Endodermal cell (in vitro differentiated cells): ENCODE measurements around the gene UCP2. TPM values are rescaled to one million over a fixed set of nuclear protein-coding genes. Genes with fewer than 3 reads are reported as not detected.

Source experiments
- DNase-seq: peaks from one replicate; pipeline ENCODE4 v3.0.0-alpha.2; 2017
- H3K27ac ChIP-seq: 2 replicates; pipeline ENCODE4 v1.5.1; 2013; ENCODE audit warnings: mild to moderate bottlenecking, low read depth, low read length, moderate library complexity
- H3K27me3 ChIP-seq: 2 replicates; pipeline ENCODE4 v1.6.1; 2013; ENCODE audit warnings: mild to moderate bottlenecking, low read length, moderate library complexity; ENCODE audit not compliant: insufficient read depth, control insufficient read depth, poor library complexity, severe bottlenecking
- H3K36me3 ChIP-seq: 2 replicates; pipeline ENCODE4 v1.7.0; 2013; ENCODE audit warnings: mild to moderate bottlenecking, low read length, moderate library complexity; ENCODE audit not compliant: control insufficient read depth, insufficient read depth
- H3K4me1 ChIP-seq: one replicate; pipeline ENCODE4 v1.7.0; 2013; ENCODE audit warnings: low read length; ENCODE audit not compliant: control insufficient read depth, insufficient read depth
- H3K4me3 ChIP-seq: 2 replicates; pipeline ENCODE4 v1.5.1; 2013; ENCODE audit warnings: mild to moderate bottlenecking, low read length, moderate library complexity
- H3K9ac ChIP-seq: 2 replicates; pipeline ENCODE4 v1.6.1; 2013; ENCODE audit warnings: mild to moderate bottlenecking, low read length, moderate library complexity; ENCODE audit not compliant: poor library complexity, severe bottlenecking; ENCODE audit errors: extremely low read depth
- H3K9me3 ChIP-seq: 2 replicates; pipeline ENCODE4 v1.6.1; 2013; ENCODE audit warnings: mild to moderate bottlenecking, low read length, moderate library complexity; ENCODE audit not compliant: control insufficient read depth
- H3K27ac Mint-ChIP-seq: 2 replicates; pipeline ENCODE4 v1.8.0; 2020; ENCODE audit warnings: mixed read lengths
- H3K27me3 Mint-ChIP-seq: 2 replicates; pipeline ENCODE4 v1.8.0; 2021; ENCODE audit warnings: mild to moderate bottlenecking, mixed read lengths; ENCODE audit not compliant: insufficient read depth
- H3K36me3 Mint-ChIP-seq: 2 replicates; pipeline ENCODE4 v1.8.0; 2020; ENCODE audit warnings: low read depth, mixed read lengths
- H3K4me1 Mint-ChIP-seq: 2 replicates; pipeline ENCODE4 v1.8.0; 2020; ENCODE audit warnings: mixed read lengths
- H3K4me3 Mint-ChIP-seq: 2 replicates; pipeline ENCODE4 v1.8.0; 2020; ENCODE audit warnings: mild to moderate bottlenecking, moderate library complexity, mixed read lengths
- H3K9me3 Mint-ChIP-seq: 2 replicates; pipeline ENCODE4 v1.8.0; 2020; ENCODE audit warnings: mild to moderate bottlenecking, mixed read lengths
- WGBS, 2 experiments: methylation state at CpG; one replicate each; pipeline versions ENCODE4 v1.1.5 to v1.1.7; 2013; ENCODE audit warnings: missing lambda C conversion rate in 2 of 2, mixed read lengths in 1 of 2; ENCODE audit not compliant: insufficient coverage in 1 of 2, insufficient read length in 1 of 2; 5-methylcytosine and 5-hydroxymethylcytosine counted together
- total RNA-seq, 2 donors: library from RNA; stranded (reverse); fragmentation: NEBNext Ultra II Directional in 1 of 2; extraction: Animal tissue kit (Norgen Biotek cat#: 25700) in 1 of 2; gene quantifications; 2 replicates in 1 of 2; 3 replicates in 1 of 2; pipeline ENCODE4 v1.2.1, GENCODE V29; 2021
- TF ChIP-seq, protein P1 (sequence below): fragments of 200-600 bp; sonication (generic); conservative IDR thresholded peaks from 2 replicates; pipeline ENCODE4 v1.5.0; 2021; ENCODE audit warnings: antibody characterized with exemption, mild to moderate bottlenecking

Gene UCP2
- total RNA-seq, 2 donors from 2014 or later: 140 to 202 TPM

DNA sequence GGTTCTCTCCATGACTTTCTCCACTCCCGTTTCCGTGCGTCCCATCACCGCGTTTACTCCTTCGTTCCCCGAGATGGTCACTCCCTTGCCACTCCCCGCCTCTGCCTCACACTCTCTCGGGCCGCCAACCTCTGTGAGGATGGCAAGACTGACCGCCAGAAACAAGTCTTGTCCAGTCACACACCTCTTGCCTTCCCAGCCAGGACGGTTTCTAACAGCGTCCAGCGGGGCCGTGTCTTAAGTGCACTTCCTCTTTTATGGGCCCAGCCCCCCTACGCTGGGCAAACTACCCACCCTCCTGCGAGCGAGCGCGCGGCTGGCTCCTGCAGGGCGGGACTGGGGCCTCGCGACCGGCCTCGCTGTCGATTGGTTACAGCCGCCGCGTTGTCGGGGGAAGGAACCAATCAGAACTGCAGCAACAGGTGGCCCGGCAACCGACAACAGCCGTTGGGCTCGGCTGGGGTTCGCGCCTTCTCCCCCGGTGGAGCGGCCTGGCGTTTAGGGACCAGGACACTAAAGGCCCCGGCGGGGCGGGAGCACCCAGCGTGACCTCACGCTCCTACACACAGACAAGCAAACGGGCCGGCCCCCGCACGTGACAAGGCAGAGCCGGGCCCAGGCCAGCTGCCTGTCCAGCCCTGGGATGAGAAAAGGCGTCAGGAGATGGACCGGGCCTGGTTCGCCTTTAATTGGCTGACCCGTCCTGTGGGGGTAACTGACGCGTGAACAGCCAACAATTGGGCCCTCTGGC is 522 bp upstream of the UCP2 start:
- Mint-ChIP-seq H3K36me3 (peaks cover 33% of the 10 kb centered on the region), H3K27me3 (peaks cover 5% of the 10 kb centered on the region), H3K4me1 (peaks cover 34% of the 10 kb centered on the region), H3K27ac (peak overlapping the region; percentile 95), H3K4me3 (peak overlapping the region; percentile 96), H3K9me3 (no peaks in the 10 kb centered on the region)
- peaks cover 10% of the 10 kb centered on the region for H3K4me1 ChIP-seq
- H3K27ac ChIP-seq: peak overlapping the region; percentile 77
- TF ChIP-seq, protein P1, sequence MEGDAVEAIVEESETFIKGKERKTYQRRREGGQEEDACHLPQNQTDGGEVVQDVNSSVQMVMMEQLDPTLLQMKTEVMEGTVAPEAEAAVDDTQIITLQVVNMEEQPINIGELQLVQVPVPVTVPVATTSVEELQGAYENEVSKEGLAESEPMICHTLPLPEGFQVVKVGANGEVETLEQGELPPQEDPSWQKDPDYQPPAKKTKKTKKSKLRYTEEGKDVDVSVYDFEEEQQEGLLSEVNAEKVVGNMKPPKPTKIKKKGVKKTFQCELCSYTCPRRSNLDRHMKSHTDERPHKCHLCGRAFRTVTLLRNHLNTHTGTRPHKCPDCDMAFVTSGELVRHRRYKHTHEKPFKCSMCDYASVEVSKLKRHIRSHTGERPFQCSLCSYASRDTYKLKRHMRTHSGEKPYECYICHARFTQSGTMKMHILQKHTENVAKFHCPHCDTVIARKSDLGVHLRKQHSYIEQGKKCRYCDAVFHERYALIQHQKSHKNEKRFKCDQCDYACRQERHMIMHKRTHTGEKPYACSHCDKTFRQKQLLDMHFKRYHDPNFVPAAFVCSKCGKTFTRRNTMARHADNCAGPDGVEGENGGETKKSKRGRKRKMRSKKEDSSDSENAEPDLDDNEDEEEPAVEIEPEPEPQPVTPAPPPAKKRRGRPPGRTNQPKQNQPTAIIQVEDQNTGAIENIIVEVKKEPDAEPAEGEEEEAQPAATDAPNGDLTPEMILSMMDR: no peak
- no peaks in the 10 kb centered on the region for H3K9me3 ChIP-seq
- 2 to 4% methylated on average over 25 to 56 of the region's 56 CpGs for WGBS, 2 experiments
- no peaks in the 10 kb centered on the region for H3K27me3 ChIP-seq
- peaks cover 29% of the 10 kb centered on the region for H3K36me3 ChIP-seq
- peak overlapping the region; percentile 92 for H3K4me3 ChIP-seq
- peak overlapping the region; percentile 54 for H3K9ac ChIP-seq
- peak; percentile 98 for DNase-seq

DNA sequence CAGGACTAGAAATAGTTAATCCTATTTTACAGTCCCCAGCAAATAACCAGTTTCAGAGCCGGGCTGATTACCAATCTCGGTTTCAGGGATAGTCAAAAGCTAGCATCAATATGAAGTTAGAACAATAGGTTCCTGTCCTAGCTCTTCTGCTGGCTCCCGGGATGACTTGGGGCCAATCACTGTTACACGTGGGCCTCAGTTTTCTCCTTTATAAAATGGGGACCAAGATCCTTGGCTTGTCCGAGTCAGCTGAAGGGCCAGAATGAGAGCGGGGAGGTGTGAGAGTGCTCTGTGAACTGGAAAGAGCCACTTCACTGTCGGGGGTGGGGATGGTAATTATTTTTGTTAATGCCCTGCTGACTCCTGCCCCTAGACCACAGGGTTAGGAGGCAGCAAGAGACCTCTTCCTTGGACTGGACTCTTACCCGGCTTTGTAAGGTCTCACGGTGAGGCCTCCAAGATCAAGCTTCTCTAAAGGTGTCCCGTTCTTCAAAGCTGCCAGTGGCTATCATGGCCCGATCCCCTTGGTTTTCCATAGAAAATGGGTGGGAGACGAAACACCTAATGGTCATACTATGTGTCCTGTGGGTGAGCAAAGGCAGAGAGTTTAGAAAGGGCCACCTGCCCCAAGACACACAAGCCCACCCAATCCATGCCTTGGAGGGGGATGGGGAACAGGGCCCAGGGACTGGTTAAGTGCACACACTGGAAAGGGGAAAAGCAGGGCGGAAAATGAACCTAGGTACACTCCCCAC is 1.4 kb downstream of the UCP2 start:
- 80 to 91% methylated on average over 10 to 12 of the region's 13 CpGs for WGBS, 2 experiments
- H3K36me3 Mint-ChIP-seq: peaks cover 50% of the 10 kb centered on the region
- Histone ChIP-seq H3K9me3 (no peaks in the 10 kb centered on the region), H3K4me3 (peak overlapping the region; percentile 92), H3K4me1 (peaks cover 10% of the 10 kb centered on the region), H3K27ac (no peak overlapping the region), H3K27me3 (no peaks in the 10 kb centered on the region), H3K36me3 (peaks cover 49% of the 10 kb centered on the region), H3K9ac (peak overlapping the region; percentile 77)
- DNase-seq: peak; percentile 33
- peaks cover 34% of the 10 kb centered on the region for H3K4me1 Mint-ChIP-seq
- H3K9me3 Mint-ChIP-seq: no peaks in the 10 kb centered on the region
- peak overlapping the region; percentile 96 for H3K4me3 Mint-ChIP-seq
- peaks cover 5% of the 10 kb centered on the region for H3K27me3 Mint-ChIP-seq
- TF ChIP-seq, protein P1: no peak
- H3K27ac Mint-ChIP-seq: no peak overlapping the region

DNA sequence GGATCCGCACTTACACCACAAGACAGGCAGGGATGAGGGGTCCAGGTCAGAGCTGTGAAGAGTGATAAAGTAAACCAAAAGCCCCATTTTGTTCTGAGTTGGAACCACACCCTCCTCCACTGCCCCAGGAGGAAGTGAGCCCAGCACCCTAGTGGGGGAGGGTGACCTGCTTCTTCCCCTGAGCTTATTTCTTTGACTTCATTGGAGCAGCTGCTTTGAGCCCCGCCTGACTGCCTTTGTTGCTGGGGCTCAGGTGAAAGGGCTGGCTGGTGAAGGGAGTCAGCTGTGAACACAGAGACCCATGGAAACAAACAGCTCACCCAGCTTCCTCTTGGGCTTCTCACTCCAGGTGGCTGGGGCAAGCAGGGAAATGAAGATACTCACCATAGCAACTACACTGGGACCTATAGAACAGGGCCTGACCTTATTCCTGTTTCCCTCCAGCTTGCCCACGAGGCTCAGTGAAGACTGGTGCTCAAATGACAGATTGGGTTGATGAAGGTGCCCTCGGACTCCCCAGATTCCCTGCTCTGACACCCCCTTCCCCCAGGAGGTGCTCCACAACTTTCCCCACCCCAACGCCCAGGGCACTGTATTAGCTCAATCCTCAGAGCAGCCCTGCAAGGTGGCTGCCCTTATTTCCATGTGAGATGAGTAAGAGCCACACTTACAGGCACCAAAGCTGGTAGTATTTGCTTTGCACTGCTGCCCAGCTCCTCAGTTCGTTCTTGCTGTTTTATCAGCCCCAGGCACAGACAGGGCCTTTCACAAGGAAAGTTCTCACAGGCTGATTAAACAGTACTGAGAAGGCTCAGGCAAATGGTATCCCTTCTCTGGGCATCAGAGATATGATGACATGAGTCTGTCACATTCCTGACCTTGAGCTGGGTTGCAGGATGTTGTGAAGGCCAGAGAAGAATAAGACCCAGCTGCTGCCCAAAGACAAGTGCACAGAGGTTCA is 2.4 kb downstream of the UCP2 start:
- H3K27ac Mint-ChIP-seq: peak overlapping the region; percentile 85
- no peaks in the 10 kb centered on the region for H3K9me3 ChIP-seq

More for the DNA sequence above, 2.4 kb downstream of the UCP2 start:
- Mint-ChIP-seq H3K27me3 (peaks cover 5% of the 10 kb centered on the region), H3K4me1 (peaks cover 34% of the 10 kb centered on the region), H3K4me3 (peak overlapping the region; percentile 96), H3K9me3 (no peaks in the 10 kb centered on the region), H3K36me3 (peaks cover 58% of the 10 kb centered on the region)
- Histone ChIP-seq H3K27ac (no peak overlapping the region), H3K4me1 (peaks cover 10% of the 10 kb centered on the region), H3K36me3 (peaks cover 56% of the 10 kb centered on the region), H3K4me3 (peak overlapping the region; percentile 92), H3K9ac (peak overlapping the region; percentile 30), H3K27me3 (no peaks in the 10 kb centered on the region)
- 90 to 100% methylated on average over 1 to 6 of the region's 6 CpGs for WGBS, 2 experiments
- TF ChIP-seq, protein P1: no peak
- DNase-seq: peak; percentile 41
